ENCODE results near the gene UBE2QL1.

Gene UBE2QL1

GRCh38 chr5:6448622-6449464 is at the start of gene UBE2QL1:
Gene UBE2QL1, plus strand, starts transcription at chr5:6448859. Its CDS starts 35 bp downstream, at chr5:6448894.
- TF ChIP-seq, protein P1, sequence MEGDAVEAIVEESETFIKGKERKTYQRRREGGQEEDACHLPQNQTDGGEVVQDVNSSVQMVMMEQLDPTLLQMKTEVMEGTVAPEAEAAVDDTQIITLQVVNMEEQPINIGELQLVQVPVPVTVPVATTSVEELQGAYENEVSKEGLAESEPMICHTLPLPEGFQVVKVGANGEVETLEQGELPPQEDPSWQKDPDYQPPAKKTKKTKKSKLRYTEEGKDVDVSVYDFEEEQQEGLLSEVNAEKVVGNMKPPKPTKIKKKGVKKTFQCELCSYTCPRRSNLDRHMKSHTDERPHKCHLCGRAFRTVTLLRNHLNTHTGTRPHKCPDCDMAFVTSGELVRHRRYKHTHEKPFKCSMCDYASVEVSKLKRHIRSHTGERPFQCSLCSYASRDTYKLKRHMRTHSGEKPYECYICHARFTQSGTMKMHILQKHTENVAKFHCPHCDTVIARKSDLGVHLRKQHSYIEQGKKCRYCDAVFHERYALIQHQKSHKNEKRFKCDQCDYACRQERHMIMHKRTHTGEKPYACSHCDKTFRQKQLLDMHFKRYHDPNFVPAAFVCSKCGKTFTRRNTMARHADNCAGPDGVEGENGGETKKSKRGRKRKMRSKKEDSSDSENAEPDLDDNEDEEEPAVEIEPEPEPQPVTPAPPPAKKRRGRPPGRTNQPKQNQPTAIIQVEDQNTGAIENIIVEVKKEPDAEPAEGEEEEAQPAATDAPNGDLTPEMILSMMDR (IDR thresholded peaks at IDR 0.05) = no peak
- H3K4me3 ChIP-seq (ENCODE audit: low read depth in 1 of 2, low read length in 1 of 2) = no peak within 1 kb of the TSS
- H3K36me3 ChIP-seq = no peaks in the 10 kb centered on the region
- H3K27ac ChIP-seq = no peak within 1 kb of the TSS
- no peaks in the 10 kb centered on the region for H3K9me3 ChIP-seq
- no peaks in the 10 kb centered on the region for H3K4me1 ChIP-seq (ENCODE audit: control insufficient read depth in 1 of 2, insufficient read depth in 1 of 2, low read depth in 1 of 2, low read length in 1 of 2)
- H3K27me3 ChIP-seq = peaks cover 98% of the 10 kb centered on the region

DNA sequence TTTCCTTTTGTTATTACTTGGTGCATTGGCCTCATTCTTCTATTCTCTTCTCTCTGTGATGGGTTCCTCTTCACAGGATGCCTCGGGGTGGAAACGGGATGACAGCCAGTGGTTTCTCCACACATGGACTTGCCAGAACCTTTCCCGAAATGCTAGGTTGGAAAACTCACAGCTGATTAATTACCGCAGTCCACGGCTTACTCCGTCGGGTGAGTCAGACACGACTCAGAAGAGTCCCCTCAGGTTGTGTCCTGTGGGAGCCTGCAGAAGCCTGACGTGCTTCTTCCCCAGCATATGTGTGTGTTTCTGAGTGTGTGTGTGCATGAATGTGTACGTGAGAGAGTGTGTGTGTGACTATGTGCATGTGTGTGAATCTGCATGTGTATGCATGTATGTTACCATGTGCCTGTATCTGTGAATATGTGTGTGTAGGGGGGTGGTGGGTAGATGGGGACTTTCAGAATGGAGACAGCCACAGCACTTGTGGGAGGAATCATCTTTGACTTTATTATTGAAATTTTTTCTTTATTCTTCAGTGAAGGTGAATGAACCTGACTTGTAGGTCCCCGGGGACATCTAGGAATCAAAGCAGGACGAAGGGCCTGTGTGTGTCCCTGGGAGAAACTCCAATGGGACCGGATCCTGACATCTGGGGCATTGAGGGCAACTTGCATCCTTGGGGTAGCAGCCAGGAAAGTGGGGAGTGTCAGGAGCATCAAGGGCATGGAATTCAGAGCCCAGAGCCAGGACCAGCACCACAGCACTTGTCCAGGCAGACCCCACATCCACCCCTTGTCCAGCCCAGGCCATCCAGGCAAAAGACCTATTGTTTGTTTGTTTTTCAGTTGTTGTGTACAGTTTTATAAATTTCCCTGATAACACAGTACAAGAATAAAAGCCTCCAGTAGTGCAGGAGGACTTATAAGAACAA is 48.4 kb upstream of the UBE2QL1 start:
- H3K4me1 ChIP-seq (ENCODE audit: control insufficient read depth in 1 of 2, insufficient read depth in 1 of 2, low read depth in 1 of 2, low read length in 1 of 2) = no peaks in the 10 kb centered on the region
- TF ChIP-seq, protein P1 (IDR thresholded peaks at IDR 0.05) = no peak

GRCh38 chr5:6401410-6401809 is 47.2 kb upstream of the UBE2QL1 start:
- Histone ChIP-seq H3K4me1 (ENCODE audit: control insufficient read depth in 1 of 2, insufficient read depth in 1 of 2, low read depth in 1 of 2, low read length in 1 of 2) (no peaks in the 10 kb centered on the region), H3K27me3 (peaks cover 13% of the 10 kb centered on the region), H3K36me3 (no peaks in the 10 kb centered on the region), H3K9me3 (no peaks in the 10 kb centered on the region), H3K4me3 (ENCODE audit: low read depth in 1 of 2, low read length in 1 of 2) (no peak overlapping the region), H3K27ac (no peak overlapping the region)
- TF ChIP-seq, protein P1 (IDR thresholded peaks at IDR 0.05) = no peak

More for the DNA sequence above, 48.4 kb upstream of the UBE2QL1 start:
- Histone ChIP-seq H3K27ac (no peak overlapping the region), H3K27me3 (peaks cover 13% of the 10 kb centered on the region), H3K4me3 (ENCODE audit: low read depth in 1 of 2, low read length in 1 of 2) (no peak overlapping the region), H3K9me3 (no peaks in the 10 kb centered on the region), H3K36me3 (no peaks in the 10 kb centered on the region)

GRCh38 chr5:6402939-6403338 is 45.7 kb upstream of the UBE2QL1 start:
- Histone ChIP-seq H3K36me3 (no peaks in the 10 kb centered on the region), H3K27ac (no peak overlapping the region)
- TF ChIP-seq, protein P1 (IDR thresholded peaks at IDR 0.05) = no peak

GRCh38 chr5:6403416-6403815 is 45.2 kb upstream of the UBE2QL1 start:
- no peaks in the 10 kb centered on the region for H3K36me3 ChIP-seq
- TF ChIP-seq, protein P1 (IDR thresholded peaks at IDR 0.05) = no peak
- H3K9me3 ChIP-seq = no peaks in the 10 kb centered on the region
- no peak overlapping the region for H3K27ac ChIP-seq
- H3K4me3 ChIP-seq (ENCODE audit: low read depth in 1 of 2, low read length in 1 of 2) = no peak overlapping the region
- H3K27me3 ChIP-seq = peaks cover 13% of the 10 kb centered on the region
- H3K4me1 ChIP-seq (ENCODE audit: control insufficient read depth in 1 of 2, insufficient read depth in 1 of 2, low read depth in 1 of 2, low read length in 1 of 2) = no peaks in the 10 kb centered on the region

More at GRCh38 chr5:6402939-6403338, 45.7 kb upstream of the UBE2QL1 start:
- Histone ChIP-seq H3K4me3 (ENCODE audit: low read depth in 1 of 2, low read length in 1 of 2) (no peak overlapping the region), H3K4me1 (ENCODE audit: control insufficient read depth in 1 of 2, insufficient read depth in 1 of 2, low read depth in 1 of 2, low read length in 1 of 2) (no peaks in the 10 kb centered on the region), H3K9me3 (no peaks in the 10 kb centered on the region), H3K27me3 (peaks cover 13% of the 10 kb centered on the region)

All from neutrophil (primary cell).